HepG2 (cell line): ENCODE results near the gene TFPI. TPM values are rescaled to one million over a fixed set of nuclear protein-coding genes. Genes with fewer than 3 reads are reported as not detected.

Experiments used
- BATF2 ChIP-seq: sonication (generic); formaldehyde crosslinking; IDR thresholded peaks from 2 replicates; pipeline ENCODE4 v1.8.0; 2022; ENCODE audit warnings: mild to moderate bottlenecking, missing genetic modification reagents, moderate library complexity
- CSRNP2 ChIP-seq: sonication (generic); formaldehyde crosslinking; conservative IDR thresholded peaks from 2 replicates; pipeline ENCODE4 v1.8.0; 2022; ENCODE audit warnings: low read depth, missing genetic modification reagents
- HOXA7 ChIP-seq: sonication (generic); formaldehyde crosslinking; IDR thresholded peaks from 2 replicates; pipeline ENCODE4 v1.8.1; 2022; ENCODE audit warnings: mild to moderate bottlenecking, missing genetic modification reagents, moderate library complexity
- KDM2A ChIP-seq: sonication (generic); formaldehyde crosslinking; IDR thresholded peaks from 2 replicates; pipeline ENCODE4 v1.4.0; 2020; ENCODE audit warnings: low read depth, missing genetic modification reagents, borderline replicate concordance
- LRRFIP1 ChIP-seq: sonication (generic); formaldehyde crosslinking; conservative IDR thresholded peaks from 2 replicates; pipeline ENCODE4 v1.4.0; 2020; ENCODE audit warnings: missing genetic modification reagents
- MIER2 ChIP-seq: IDR thresholded peaks from 2 replicates; pipeline ENCODE4 v1.6.1; 2016; ENCODE audit warnings: missing biosample characterization, missing genetic modification reagents
- MTF2 ChIP-seq: sonication (generic); formaldehyde crosslinking; IDR thresholded peaks from 2 replicates; pipeline ENCODE4 v1.5.0; 2020; ENCODE audit warnings: missing genetic modification reagents, borderline replicate concordance
- REL ChIP-seq: sonication (generic); formaldehyde crosslinking; conservative IDR thresholded peaks from 2 replicates; pipeline ENCODE4 v1.8.0; 2022; ENCODE audit warnings: mild to moderate bottlenecking, missing genetic modification reagents, moderate library complexity
- SATB2 ChIP-seq: sonication (generic); formaldehyde crosslinking; IDR thresholded peaks from 2 replicates; pipeline ENCODE4 v1.5.0; 2020; ENCODE audit warnings: missing genetic modification reagents
- SOX13 ChIP-seq, 3 experiments: fragments of 450-650 bp in 1 of 3; sonication (generic) in 1 of 3; formaldehyde crosslinking in 1 of 3; IDR thresholded peaks in 2 of 3; conservative IDR thresholded peaks in 1 of 3; 2 replicates each; pipeline versions ENCODE4 v1.5.0 to v1.6.1; 2016 to 2020; ENCODE audit warnings: antibody characterized with exemption in 1 of 3, mild to moderate bottlenecking in 1 of 3, missing compliant biosample characterization in 1 of 3, missing genetic modification reagents in 1 of 3, moderate library complexity in 1 of 3
- SP140L ChIP-seq: sonication (generic); formaldehyde crosslinking; IDR thresholded peaks from 2 replicates; pipeline ENCODE4 v1.4.0; 2020; ENCODE audit warnings: missing genetic modification reagents, borderline replicate concordance
- ZFP37 ChIP-seq: sonication (generic); formaldehyde crosslinking; IDR thresholded peaks from 2 replicates; pipeline ENCODE4 v1.4.0; 2020; ENCODE audit warnings: missing genetic modification reagents, borderline replicate concordance
- ZNF232 ChIP-seq: sonication (generic); formaldehyde crosslinking; IDR thresholded peaks from 2 replicates; pipeline ENCODE4 v1.4.0; 2020; ENCODE audit warnings: missing genetic modification reagents, borderline replicate concordance
- ZNF501 ChIP-seq: sonication (generic); formaldehyde crosslinking; IDR thresholded peaks from 2 replicates; pipeline ENCODE4 v1.5.1; 2020; ENCODE audit warnings: mild to moderate bottlenecking, moderate library complexity, missing genetic modification reagents
- ZNF7 ChIP-seq: IDR thresholded peaks from 2 replicates; pipeline ENCODE4 v1.6.1; 2016; ENCODE audit warnings: missing biosample characterization, missing genetic modification reagents
- ZSCAN5A ChIP-seq: sonication (generic); formaldehyde crosslinking; IDR thresholded peaks from 2 replicates; pipeline ENCODE4 v1.8.0; 2022; ENCODE audit warnings: mild to moderate bottlenecking, missing genetic modification reagents, borderline replicate concordance
- polyA plus RNA-seq, 8 experiments: library from polyadenylated mRNA; depleted of rRNA in 3 of 8; stranded (reverse) in 7 of 8; unstranded in 1 of 8; fragments of >200 nt; fragmentation: Illumina TruSeq in 4 of 8; extraction: Trizol in 4 of 8; gene quantifications; 2 replicates each; pipeline versions ENCODE4 v1.2.1 to v1.2.3, GENCODE V29; 2011 to 2016; ENCODE audit warnings: low read depth in 4 of 8, missing spikeins in 1 of 8, mixed read lengths in 1 of 8; ENCODE audit not compliant: insufficient read depth in 1 of 8
- total RNA-seq, 5 experiments: library from RNA; depleted of rRNA; stranded (reverse); fragments of >200 nt; fragmentation: Illumina TruSeq; extraction: Trizol; gene quantifications; 2 replicates each; pipeline ENCODE4 v1.2.3, GENCODE V29; 2016; ENCODE audit warnings: low read depth in 1 of 5
- TF ChIP-seq, protein P1 (sequence below): sonication (generic); formaldehyde crosslinking; IDR thresholded peaks from 2 replicates; pipeline ENCODE4 v1.4.0; 2020; ENCODE audit warnings: missing genetic modification reagents
- TF ChIP-seq, protein P2 (sequence below): sonication (generic); formaldehyde crosslinking; IDR thresholded peaks from 2 replicates; pipeline ENCODE4 v1.8.1; 2023; ENCODE audit warnings: mild to moderate bottlenecking, missing genetic modification reagents

Gene TFPI
- total and polyA plus RNA-seq, 2 of the 13 experiments (the other 11 are each of a cell fraction or from before 2014, with no cell fraction given), result 301 to 436 TPM

DNA sequence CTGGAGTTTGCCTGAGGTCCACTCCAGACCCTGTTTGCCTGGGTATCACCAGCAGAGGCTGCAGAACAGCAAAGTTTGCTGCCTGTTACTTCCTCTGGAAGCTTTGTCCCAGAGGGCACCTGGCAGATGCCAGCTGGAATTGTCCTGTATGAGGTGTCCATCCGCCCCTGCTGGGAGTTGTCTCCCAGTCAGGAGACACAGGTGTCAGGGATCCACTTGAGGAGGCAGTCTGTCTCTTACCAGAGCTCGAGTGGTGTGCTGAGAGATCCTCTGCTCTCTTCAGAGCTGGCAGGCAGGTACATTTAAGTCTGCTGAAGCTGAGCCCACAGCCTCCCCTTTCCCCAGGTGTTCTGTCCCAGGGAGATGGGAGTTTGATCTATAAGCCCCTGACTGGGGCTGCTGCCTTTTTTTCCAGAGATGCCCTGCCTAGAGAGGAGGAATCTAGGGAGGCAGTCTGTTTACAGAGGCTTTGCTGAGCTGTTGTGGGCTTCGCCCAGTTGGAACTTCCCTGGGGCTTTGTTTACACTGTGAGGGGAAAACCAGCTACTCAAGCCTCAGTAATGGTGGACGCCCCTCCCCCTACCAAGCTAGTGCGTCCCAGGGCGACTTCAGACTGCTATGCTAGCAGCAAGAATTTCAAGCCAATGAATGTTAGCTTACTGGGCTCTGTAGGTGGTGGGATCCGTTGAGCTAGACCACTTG, 34.7 kb downstream of the TFPI start (continued):
- TF ChIP-seq, protein P1, sequence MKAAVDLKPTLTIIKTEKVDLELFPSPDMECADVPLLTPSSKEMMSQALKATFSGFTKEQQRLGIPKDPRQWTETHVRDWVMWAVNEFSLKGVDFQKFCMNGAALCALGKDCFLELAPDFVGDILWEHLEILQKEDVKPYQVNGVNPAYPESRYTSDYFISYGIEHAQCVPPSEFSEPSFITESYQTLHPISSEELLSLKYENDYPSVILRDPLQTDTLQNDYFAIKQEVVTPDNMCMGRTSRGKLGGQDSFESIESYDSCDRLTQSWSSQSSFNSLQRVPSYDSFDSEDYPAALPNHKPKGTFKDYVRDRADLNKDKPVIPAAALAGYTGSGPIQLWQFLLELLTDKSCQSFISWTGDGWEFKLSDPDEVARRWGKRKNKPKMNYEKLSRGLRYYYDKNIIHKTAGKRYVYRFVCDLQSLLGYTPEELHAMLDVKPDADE (CRISPR knock-in tag), result 0 out of 2 replicates have a peak, but pooled peaks have one; percentile 26
- TF ChIP-seq LRRFIP1 (no peak), ZNF501 (CRISPR knock-in tag) (peak; percentile 79), MIER2 (CRISPR knock-in tag) (0 out of 2 replicates have a peak, but pooled peaks have one; percentile 17), ZNF232 (0 out of 2 replicates have a peak, but pooled peaks have one; percentile 25), KDM2A (no peak), ZNF7 (CRISPR knock-in tag) (no peak), REL (CRISPR knock-in tag) (no peak), ZFP37 (peak; percentile 55; the same call in 1 of the 2 replicates), SOX13 (IDR thresholded peaks at IDR 0.05) (no peak), SOX13 (CRISPR knock-in tag; conservative IDR thresholded peaks at IDR 0.05 in 1 of 2, IDR thresholded peaks at IDR 0.05 in 1 of 2) (no peak; a peak in 1 of 4 replicates), MTF2 (no peak), HOXA7 (CRISPR knock-in tag) (no peak), ZSCAN5A (0 out of 2 replicates have a peak, but pooled peaks have one; percentile 32), SP140L (CRISPR knock-in tag) (no peak), CSRNP2 (CRISPR knock-in tag) (no peak), BATF2 (no peak), SATB2 (CRISPR knock-in tag) (peak; percentile 54; the same call in 1 of the 2 replicates)
- TF ChIP-seq, protein P2, sequence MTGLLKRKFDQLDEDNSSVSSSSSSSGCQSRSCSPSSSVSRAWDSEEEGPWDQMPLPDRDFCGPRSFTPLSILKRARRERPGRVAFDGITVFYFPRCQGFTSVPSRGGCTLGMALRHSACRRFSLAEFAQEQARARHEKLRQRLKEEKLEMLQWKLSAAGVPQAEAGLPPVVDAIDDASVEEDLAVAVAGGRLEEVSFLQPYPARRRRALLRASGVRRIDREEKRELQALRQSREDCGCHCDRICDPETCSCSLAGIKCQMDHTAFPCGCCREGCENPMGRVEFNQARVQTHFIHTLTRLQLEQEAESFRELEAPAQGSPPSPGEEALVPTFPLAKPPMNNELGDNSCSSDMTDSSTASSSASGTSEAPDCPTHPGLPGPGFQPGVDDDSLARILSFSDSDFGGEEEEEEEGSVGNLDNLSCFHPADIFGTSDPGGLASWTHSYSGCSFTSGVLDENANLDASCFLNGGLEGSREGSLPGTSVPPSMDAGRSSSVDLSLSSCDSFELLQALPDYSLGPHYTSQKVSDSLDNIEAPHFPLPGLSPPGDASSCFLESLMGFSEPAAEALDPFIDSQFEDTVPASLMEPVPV (CRISPR knock-in tag), result no peak
